HEK293 (cell line): ENCODE measurements around the gene UBE2G2.

ENCODE experiments used
- CTCF ChIP-seq: fragments of 450-650 bp; formaldehyde crosslinking; IDR thresholded peaks from 2 replicates; pipeline ENCODE4 v1.5.1; 2016; ENCODE audit warnings: missing biosample characterization, missing genetic modification characterization
- KLF16 ChIP-seq: fragments of 450-650 bp; formaldehyde crosslinking; IDR thresholded peaks from 2 replicates; pipeline ENCODE4 v1.5.1; 2017; ENCODE audit warnings: missing biosample characterization, missing genetic modification characterization
- MZF1 ChIP-seq: fragments of 450-650 bp; formaldehyde crosslinking; IDR thresholded peaks from 2 replicates; pipeline ENCODE4 v1.5.1; 2017; ENCODE audit warnings: missing biosample characterization, missing genetic modification characterization, borderline replicate concordance
- PRDM4 ChIP-seq: fragments of 450-650 bp; formaldehyde crosslinking; IDR thresholded peaks from 2 replicates; pipeline ENCODE4 v1.5.1; 2017; ENCODE audit warnings: missing biosample characterization, missing genetic modification characterization
- ZBTB17 ChIP-seq: fragments of 450-650 bp; formaldehyde crosslinking; IDR thresholded peaks from 2 replicates; pipeline ENCODE4 v1.5.1; 2016; ENCODE audit warnings: missing biosample characterization, missing genetic modification characterization
- ZBTB21 ChIP-seq: fragments of 450-650 bp; formaldehyde crosslinking; IDR thresholded peaks from 2 replicates; pipeline ENCODE4 v1.5.1; 2017; ENCODE audit warnings: missing biosample characterization, missing genetic modification characterization
- ZNF23 ChIP-seq: fragments of 450-650 bp; formaldehyde crosslinking; IDR thresholded peaks from 2 replicates; pipeline ENCODE4 v1.5.1; 2016; ENCODE audit warnings: missing biosample characterization, missing genetic modification characterization, borderline replicate concordance
- ZNF24 ChIP-seq: fragments of 450-650 bp; formaldehyde crosslinking; IDR thresholded peaks from 2 replicates; pipeline ENCODE4 v1.5.1; 2016; ENCODE audit warnings: missing biosample characterization, missing genetic modification characterization
- ZNF324 ChIP-seq: fragments of 450-650 bp; formaldehyde crosslinking; IDR thresholded peaks from 2 replicates; pipeline ENCODE4 v1.5.1; 2016; ENCODE audit warnings: missing biosample characterization, missing genetic modification characterization
- ZNF398 ChIP-seq: fragments of 450-650 bp; formaldehyde crosslinking; IDR thresholded peaks from 2 replicates; pipeline ENCODE4 v1.5.1; 2017; ENCODE audit warnings: missing biosample characterization, missing genetic modification characterization
- ZNF423 ChIP-seq: fragments of 450-650 bp; formaldehyde crosslinking; IDR thresholded peaks from 2 replicates; pipeline ENCODE4 v1.5.1; 2016; ENCODE audit warnings: missing biosample characterization, missing genetic modification characterization
- ZNF76 ChIP-seq: fragments of 450-650 bp; formaldehyde crosslinking; IDR thresholded peaks from 2 replicates; pipeline ENCODE4; 2016; ENCODE audit warnings: low read depth, missing biosample characterization, missing genetic modification characterization, borderline replicate concordance
- ZNF792 ChIP-seq: fragments of 450-650 bp; formaldehyde crosslinking; IDR thresholded peaks from 2 replicates; pipeline ENCODE4 v1.5.1; 2016; ENCODE audit warnings: missing biosample characterization, missing genetic modification characterization

DNA sequence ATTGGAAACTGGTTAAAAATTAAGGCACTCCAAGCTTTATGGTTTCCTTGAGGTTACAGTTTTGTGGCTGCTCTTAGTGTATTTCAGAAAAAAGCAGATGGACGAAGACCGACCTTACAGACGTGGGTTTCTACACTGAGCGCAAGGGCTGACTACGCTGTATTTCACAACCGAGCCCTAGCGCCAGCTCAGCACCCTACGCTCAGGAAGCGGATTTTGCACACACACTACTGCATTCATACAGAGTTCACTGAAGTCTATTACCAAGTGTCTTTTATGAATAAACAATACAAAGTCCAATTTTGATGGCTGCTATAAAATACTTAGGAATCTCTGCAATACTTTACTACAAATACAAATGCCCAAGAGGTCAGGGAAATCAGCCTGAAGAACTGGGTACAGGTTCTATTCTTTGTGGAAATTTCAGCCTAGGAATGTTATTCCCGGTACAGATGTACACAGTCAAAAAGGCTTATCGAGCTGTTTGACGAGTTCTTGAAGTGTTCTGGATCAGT is 48.1 kb upstream of the UBE2G2 start:
- TF ChIP-seq CTCF (no peak), ZBTB21 (tag by site-specific recombination) (no peak), ZNF76 (tag by site-specific recombination) (no peak), ZNF324 (no peak), MZF1 (tag by site-specific recombination) (no peak), ZNF423 (tag by site-specific recombination) (no peak), ZNF792 (no peak), ZNF398 (tag by site-specific recombination) (no peak), ZBTB17 (tag by site-specific recombination) (no peak), ZNF23 (tag by site-specific recombination) (no peak), ZNF24 (no peak), PRDM4 (tag by site-specific recombination) (no peak), KLF16 (no peak)
